Renal cortex interstitium (tissue), 11 donors: ENCODE measurements around the gene SLC30A4. TPM values are rescaled to one million over a fixed set of nuclear protein-coding genes. Genes with fewer than 3 reads are reported as not detected.
A peak's percentile ranks its signal among the peaks of the same experiment; 100 is the strongest.
"Not testable (repeated sequence)": the region's sequence is repeated elsewhere in the genome, so short reads cannot be mapped to it uniquely, and the experiment has no call there.

Experiments
- DNase-seq, 11 donors: peaks; one replicate each; pipeline ENCODE4 v3.0.0-alpha.2; 2013; ENCODE audit warnings: low read depth in 9 of 11, low spot score in 4 of 11; ENCODE audit errors: extremely low read depth in 1 of 11
- polyA plus RNA-seq, 3 donors: library from polyadenylated mRNA; unstranded; fragments of 120-200 nt; gene quantifications; one replicate each; pipeline ENCODE4 v1.2.1, GENCODE V29; 2013; ENCODE audit not compliant: insufficient read length in 3 of 3

Gene SLC30A4
- polyA plus RNA-seq, 3 donors = 7.8 to 9.6 (median 8.7) TPM

- DNase-seq = peak in 2 of 11 donors; percentile 13 to 20
Measured at GRCh38 chr15:45523166-45523460, 558 bp upstream of the SLC30A4 start.

DNA sequence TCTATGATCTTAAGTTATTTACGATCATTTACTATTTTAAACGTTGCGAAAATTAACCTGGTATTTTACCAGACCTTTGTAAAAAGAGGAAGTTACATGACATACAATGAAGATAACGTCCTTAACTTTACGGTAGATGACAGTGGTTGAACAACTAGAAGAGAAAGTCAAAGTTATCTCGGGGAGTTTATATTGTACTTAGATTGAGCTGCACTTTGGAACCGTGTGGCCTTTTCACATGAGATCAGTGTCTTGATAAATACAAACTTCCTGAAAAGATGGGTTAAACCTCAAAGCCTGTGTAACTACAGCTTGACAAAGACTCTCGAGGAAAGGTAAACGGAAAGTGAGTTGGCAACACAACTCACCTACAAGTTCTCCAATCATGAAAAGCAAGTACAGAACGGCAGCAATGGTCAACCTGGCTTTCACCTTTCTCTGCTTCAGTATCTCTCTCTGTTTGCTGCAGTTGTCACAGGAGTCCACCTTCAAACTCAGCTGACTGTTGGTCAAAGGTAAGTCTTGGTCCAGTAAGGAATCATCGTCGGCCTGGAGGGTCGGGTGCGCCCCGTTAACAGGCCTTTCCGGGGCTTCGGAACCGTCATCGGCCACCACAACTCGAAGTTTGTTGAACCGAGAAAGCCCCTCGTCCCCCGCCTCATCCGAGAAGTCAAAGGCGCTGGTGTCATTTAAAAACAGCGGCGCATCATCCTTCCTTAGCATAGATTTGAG, 793 bp downstream of the SLC30A4 start:
- DNase-seq = peak in 6 of 11 donors; percentile 6 to 25 (median 16)

DNA sequence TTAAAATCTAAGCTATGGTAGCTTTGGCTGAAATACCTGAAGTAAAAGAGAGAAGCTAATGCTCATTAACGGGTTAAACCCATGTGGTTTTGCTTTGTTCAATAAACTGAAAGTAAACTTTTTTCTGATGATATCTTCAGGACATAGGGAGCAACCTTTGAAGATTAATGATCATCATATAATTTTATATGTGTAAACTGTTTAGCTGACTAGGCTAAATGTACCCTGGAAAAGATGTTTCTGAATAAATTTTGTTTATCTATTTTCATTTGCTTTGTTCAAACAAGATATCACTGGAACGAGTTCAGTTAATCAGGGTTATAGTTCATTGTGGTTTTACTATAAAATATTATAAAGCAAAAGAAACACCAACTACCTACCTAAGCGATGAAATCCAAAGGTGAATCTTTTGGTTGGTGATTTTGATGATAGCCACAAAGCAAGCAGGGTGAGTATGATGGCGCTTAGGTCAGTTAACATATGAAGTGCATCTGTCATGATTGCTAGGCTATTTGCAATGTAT, 11.7 kb downstream of the SLC30A4 start:
- no peak for DNase-seq

- not testable (repeated sequence) for DNase-seq
Measured at GRCh38 chr15:45507143-45507542, 15.4 kb downstream of the SLC30A4 start.

- no peak for DNase-seq
Measured at GRCh38 chr15:45499426-45499825, 23.1 kb downstream of the SLC30A4 start.

DNA sequence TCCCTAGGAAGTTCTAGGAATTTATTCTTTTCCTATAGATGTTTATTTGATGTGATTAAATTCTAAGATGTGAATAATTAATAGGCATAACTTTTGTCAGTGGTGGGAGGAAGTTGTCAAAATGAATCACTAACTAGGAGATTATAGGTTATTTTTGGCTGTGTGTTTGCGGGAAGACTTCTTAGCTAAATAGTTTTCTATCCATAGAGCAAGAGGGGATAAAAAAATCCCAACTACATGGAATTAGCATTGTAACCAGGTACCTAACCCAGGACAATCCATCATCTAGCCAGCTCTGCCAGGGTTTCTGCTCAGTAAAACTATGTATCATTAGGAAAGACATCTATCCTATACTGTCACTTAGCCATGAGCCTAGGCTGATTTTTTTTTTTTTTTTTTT, 23.9 kb downstream of the SLC30A4 start:
- DNase-seq = no peak

DNA sequence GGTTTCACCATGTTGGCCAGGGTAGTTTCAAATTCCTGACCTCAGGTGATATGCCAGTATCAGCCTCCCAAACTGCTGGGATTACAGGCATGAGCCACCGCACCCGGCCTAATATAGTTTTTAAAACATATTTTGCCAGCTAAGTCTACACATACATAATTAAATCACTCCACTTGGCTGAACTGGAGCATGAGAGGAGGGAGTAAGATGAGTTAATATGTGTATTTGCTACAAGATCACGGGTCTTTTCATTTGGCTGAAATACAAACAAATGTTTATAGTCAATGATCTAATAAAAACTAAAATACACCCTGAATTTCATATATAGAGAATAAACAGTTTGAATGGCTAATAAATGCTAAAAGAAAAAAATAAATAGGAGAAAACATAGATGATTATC, 25.3 kb downstream of the SLC30A4 start:
- no peak for DNase-seq

DNA sequence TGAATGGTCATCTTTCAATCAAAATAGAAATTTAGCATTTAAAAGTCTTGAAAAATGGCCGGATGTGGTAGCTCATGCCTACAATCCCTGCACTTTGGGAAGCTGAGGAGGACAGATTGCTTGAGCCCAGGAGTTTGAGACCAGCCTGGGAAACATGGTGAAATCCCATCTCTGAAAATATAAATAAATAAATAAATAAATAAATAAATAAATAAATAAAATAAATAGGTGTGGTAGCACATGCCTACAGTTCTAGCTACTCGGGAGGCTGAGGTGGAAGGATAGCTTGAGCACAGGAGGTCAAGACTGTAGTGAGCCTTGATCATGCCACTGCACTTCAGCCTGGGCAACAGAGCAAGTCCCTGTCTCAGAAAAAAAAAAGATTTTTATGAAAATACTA, 25.9 kb downstream of the SLC30A4 start:
- no peak for DNase-seq

- no peak for DNase-seq
Measured at GRCh38 chr15:45495588-45495987, 27.0 kb downstream of the SLC30A4 start.

- no peak for DNase-seq
Measured at GRCh38 chr15:45489690-45490238, 32.8 kb downstream of the SLC30A4 start.

DNA sequence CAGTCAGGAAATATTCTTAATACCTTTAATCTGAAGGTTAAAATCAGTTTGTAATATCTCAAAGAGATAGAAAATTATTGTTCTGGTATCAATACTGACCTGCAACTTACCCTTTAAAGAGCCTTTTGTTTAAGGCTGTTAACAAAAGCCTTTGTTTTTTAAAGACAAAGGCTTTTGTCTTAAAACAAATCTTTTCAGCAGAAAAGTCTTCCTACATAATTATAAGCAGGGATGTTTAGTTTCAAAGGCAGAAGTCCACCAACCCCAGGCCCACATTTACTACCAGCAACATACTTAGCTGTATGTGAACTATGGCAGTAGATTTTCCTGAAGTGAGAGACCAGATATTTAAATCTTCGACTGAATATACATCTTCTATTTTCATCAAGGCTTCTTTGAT, 36.2 kb downstream of the SLC30A4 start:
- no peak for DNase-seq

- DNase-seq = no peak
Measured at GRCh38 chr15:45481135-45481534, 41.4 kb downstream of the SLC30A4 start.

DNA sequence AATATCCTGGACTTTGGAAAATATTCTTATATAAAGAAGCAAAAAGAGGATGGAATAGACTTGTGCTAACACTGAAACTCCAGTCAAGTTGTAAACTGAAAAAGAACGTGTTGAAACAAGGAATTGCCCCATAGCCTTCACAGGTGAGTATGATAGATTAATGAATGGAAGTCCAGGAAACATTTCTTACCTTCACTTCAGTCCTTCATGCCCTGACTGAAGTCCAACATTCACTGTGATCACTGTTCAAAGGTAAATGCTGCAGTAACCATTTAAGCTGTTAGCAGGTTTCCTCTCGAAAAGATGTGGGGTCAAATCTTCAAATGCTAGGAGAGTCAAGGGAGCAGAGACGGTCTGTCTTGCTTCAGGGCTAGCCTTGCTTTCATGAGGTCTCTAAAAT, 46.1 kb downstream of the SLC30A4 start:
- no peak for DNase-seq

DNA sequence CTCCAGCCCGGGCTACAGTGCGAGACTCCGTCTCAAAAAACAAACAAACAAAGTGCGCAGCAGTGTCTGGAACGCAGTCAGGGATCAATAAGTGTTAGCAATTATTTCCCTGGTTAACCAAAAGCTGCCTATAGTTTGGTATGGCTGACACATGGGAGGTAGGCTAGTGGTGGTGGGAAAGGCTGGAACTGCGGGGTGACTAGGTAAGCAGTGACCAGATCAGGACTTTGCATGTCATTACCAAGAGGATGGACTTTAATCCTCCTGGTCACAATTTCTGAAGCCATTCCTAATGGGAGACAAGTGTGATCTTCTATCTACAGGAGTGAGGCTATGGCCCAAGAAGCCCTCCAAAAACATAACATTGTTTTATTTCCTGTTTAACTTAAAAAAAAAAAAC, 47.8 kb downstream of the SLC30A4 start:
- no peak for DNase-seq

- no peak for DNase-seq
Measured at GRCh38 chr15:45473068-45473467, 49.5 kb downstream of the SLC30A4 start.

GRCh38 chr15:45471151-45471550, 51.4 kb downstream of the SLC30A4 start:
- no peak for DNase-seq

- DNase-seq = no peak
Measured at GRCh38 chr15:45469441-45469840, 53.1 kb downstream of the SLC30A4 start.

- DNase-seq = no peak
Measured at GRCh38 chr15:45469027-45469426, 53.5 kb downstream of the SLC30A4 start.

DNA sequence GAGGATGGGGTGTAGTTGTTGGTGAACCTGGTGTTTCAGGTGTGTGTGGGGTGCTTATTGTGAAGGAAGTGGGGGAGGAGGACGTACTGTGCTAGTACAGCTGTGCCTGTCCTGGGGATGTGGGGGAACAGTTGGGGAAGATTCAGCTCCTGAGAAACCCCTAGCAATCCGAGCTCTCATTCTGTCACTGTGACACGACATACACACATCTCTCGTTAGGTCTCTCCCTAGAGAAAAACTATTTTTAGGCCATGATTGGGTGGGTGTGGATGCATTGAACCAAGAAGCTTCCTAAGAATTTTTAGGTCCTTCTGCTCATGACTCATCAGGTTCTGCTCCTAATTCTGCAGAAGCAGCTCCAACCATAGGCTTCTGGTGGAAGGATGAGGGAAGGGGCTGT, 54.3 kb downstream of the SLC30A4 start:
- no peak for DNase-seq

- DNase-seq = peak in 9 of 11 donors; percentile 19 to 72 (median 45)
Measured at GRCh38 chr15:45458746-45459403, 63.7 kb downstream of the SLC30A4 start.
